Activated CD8-positive, alpha-beta memory T cell treated with anti-CD3 and anti-CD28 coated beads for 48 hours (primary cell): ENCODE results near the gene WDR55.
"Not testable (repeated sequence)": the region's sequence is repeated elsewhere in the genome, so short reads cannot be mapped to it uniquely, and the experiment has no call there.

Experiments
- DNase-seq, 3 experiments: peaks; one replicate each; pipeline ENCODE4 v3.0.0-alpha.2; 2020; ENCODE audit warnings: low read depth in 2 of 3, low spot score in 2 of 3

The WDR55 gene

GRCh38 chr5:140647042-140647419, 17.7 kb upstream of the WDR55 start:
- DNase-seq: no peak

DNA sequence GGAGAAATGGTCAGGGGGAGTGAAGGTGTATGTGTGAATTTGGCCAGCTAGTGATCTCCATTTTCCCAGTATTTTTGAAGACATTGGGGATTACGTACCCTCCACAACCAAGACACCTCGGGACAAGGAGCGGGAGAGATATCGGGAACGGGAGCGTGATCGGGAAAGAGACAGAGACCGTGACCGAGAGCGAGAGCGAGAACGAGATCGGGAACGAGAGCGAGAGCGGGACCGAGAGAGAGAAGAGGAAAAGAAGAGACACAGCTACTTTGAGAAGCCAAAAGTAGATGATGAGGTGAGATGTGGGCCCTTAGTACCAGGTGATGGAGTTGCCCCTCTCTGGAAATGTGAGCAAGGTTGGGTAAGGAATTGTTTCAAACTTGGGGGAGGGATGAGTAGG, 5.8 kb upstream of the WDR55 start:
- DNase-seq: no peak

DNA sequence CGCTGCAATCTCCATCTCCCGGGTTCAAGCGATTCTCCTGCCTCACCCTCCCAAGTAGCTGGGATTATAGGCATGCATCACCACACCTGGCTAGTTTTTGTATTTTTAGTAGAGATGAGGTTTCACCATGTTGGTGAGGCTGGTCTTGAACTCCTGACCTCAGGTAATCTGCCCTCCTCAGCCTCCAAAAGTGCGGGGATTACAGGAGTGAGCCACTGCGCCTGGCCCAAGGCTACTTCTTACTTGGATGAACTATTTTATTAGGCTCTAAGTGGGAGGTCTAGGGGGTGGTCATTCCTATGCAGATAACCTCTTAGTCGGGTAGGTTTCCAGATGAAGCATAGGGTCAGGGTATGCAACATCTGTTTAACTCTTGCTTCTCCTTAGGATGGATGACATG, 4.3 kb upstream of the WDR55 start:
- DNase-seq: not testable (repeated sequence)

- DNase-seq: no peak
Measured at GRCh38 chr5:140664030-140664358, 710 bp upstream of the WDR55 start.

- not testable (repeated sequence) for DNase-seq
Measured at GRCh38 chr5:140671035-140671434, 6.3 kb downstream of the WDR55 start.

DNA sequence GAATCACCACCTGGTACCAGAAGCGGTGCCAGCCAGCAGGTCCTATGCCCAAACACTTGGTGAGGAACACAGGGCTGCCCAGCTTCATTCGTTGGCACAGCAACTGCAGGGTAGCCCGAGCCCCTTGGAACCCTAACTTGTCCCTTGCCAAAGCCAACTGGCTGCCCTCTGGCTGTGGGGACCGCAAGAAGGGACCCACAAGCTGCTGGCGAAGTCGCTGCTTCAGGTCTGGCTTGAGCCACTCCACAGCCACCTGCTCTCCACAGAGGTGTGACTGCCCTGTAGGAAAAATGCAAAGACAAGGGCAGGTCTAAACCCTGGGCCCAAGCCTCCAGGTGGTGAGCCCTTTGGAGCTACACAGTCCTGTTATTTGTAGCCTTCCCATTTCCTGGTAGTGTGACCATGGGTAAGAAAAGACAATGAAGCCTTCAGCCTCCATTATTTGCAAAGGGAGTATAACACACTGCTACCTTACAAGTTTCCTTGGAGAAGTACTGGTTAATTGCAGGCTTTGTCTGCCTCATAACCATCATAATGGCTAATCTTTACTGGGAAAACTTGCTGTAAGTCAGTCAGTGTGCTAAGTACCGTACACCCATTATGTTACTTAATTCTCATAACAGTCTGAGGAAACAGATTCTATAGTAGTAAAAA, 6.9 kb downstream of the WDR55 start:
- DNase-seq: no peak

DNA sequence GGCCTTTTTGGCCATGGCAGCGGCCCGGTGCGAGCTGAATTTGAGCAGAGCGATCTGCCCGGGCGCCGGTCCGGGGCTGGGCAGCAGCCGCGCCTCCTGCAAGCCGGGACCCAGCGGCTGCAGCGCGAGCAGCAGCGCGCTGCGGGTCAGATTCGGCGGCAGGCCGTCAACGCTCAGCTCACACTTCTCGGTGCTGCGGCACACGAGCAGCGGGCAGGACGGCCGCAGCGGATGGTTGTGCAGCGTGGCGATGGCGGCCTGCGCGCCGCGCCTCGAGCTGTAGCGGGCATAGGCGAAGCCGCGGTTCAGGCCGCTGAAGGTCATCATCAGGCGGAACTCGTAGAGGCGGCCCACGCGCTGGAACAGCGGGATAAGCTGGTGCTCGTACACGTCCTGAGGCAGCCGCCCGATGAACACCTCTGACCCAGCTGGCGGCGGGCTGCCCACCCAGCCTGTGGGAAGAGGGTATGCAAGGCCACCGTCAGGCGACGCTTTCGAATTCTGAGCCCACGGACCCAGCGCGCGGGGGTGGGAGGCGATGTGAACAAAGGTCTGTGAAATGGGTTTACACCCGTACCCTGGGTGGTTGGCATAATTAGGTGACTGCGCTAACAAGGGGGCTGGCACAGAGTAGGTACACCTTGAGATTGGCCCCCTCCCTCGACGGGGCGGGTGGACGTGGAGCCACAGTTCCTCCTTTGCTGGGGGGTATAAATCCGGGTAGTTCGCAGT, 7.9 kb downstream of the WDR55 start:
- no peak for DNase-seq

GRCh38 chr5:140673187-140673976, 8.7 kb downstream of the WDR55 start, which contains the start of gene DND1:
Gene DND1 (minus strand): TSS chr5:140673576. CDS start chr5:140673542, 34 bp downstream.
- no peak for DNase-seq

GRCh38 chr5:140674211-140674610, 9.5 kb downstream of the WDR55 start:
- DNase-seq: no peak

- no peak for DNase-seq
Measured at GRCh38 chr5:140674629-140675028, 9.9 kb downstream of the WDR55 start.

- no peak for DNase-seq
Measured at GRCh38 chr5:140677947-140678346, 13.2 kb downstream of the WDR55 start.

- no peak for DNase-seq
Measured at GRCh38 chr5:140678993-140679392, 14.3 kb downstream of the WDR55 start.

GRCh38 chr5:140690376-140690932, 25.8 kb downstream of the WDR55 start:
- DNase-seq: no peak

GRCh38 chr5:140690941-140691924, 26.5 kb downstream of the WDR55 start, which contains the start of the genes HARS1 and HARS2:
Gene HARS1 (minus strand): TSS chr5:140691370. CDS start chr5:140691304, 66 bp downstream.
Gene HARS2 (plus strand): TSS chr5:140691455. CDS start chr5:140691649, 194 bp downstream.
- DNase-seq: peak; percentile 61 to 75 (median 65)

GRCh38 chr5:140694276-140694675, 29.6 kb downstream of the WDR55 start:
- DNase-seq: no peak

DNA sequence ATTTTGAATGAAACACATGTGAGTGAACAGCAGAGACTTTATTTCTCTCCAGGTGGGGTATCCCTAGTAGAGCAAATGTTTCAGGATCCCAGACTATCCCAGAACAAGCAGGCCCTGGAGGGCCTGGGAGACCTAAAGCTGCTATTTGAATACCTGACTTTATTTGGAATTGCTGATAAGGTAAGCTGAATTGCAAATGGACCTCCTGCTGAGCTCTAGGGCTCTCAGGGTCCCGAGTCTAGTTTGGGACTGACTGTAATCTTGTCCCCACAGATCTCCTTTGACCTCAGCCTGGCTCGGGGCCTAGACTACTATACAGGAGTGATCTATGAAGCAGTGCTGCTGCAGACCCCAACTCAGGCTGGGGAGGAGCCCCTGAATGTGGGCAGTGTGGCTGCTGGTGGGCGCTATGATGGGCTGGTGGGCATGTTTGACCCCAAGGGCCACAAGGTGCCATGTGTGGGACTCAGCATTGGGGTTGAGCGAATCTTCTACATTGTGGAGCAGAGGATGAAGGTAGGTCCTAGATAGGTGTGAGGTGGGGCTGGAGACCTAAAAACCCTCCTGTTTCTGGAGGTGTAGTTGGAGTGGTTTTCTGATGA, 32.3 kb downstream of the WDR55 start:
- DNase-seq: no peak

- DNase-seq: peak; percentile 43 to 72 (median 69)
Measured at GRCh38 chr5:140700177-140701144, 35.8 kb downstream of the WDR55 start, which contains the start of gene ZMAT2. Gene ZMAT2 (plus strand): TSS chr5:140700447. CDS start chr5:140700461, 14 bp downstream.

GRCh38 chr5:140707812-140708211, 43.1 kb downstream of the WDR55 start:
- no peak for DNase-seq

- not testable (repeated sequence) for DNase-seq
Measured at GRCh38 chr5:140708787-140709186, 44.1 kb downstream of the WDR55 start.
